ENCODE results near the gene TRNAU1AP. TPM values are rescaled to one million over a fixed set of nuclear protein-coding genes. Genes with fewer than 3 reads are reported as not detected.
"Not testable (repeated sequence)": the region's sequence is repeated elsewhere in the genome, so short reads cannot be mapped to it uniquely, and the experiment has no call there.

Gene TRNAU1AP
- total and polyA plus RNA-seq, 2 donors (not counting 1 experiment from before 2014, with no cell fraction given), result 25.1 to 31.7 TPM

DNA sequence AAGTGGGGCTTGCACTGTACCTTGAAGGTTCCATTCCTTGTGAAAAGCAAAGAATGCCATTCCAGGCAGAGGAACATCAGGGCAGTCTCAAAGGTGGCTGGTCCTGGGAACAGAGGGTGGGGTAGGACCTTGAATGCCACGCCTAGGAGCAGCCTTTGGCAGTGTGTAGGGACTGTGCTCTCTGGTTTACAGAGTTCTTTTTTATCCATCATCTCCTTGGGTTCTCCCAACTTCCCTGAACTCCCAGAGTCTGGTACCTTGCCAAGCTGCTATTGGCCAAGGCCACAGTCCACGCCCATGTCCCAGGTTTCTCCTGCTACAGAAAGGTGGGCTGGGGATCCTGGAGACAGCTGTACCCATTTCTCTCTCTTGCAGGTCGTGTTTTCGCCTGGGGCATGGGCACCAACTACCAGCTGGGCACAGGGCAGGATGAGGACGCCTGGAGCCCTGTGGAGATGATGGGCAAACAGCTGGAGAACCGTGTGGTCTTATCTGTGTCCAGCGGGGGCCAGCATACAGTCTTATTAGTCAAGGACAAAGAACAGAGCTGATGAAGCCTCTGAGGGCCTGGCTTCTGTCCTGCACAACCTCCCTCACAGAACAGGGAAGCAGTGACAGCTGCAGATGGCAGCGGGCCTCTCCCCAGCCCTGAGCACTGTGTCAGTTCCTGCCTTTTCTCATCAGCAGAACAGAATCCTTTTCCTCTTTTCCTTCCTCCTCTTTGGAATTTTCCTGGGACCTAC lies 15.3 kb upstream of the TRNAU1AP start:
- H4K20me1 ChIP-seq (ENCODE audit: control insufficient read depth, extremely low read depth, insufficient read depth, low read length), result no peaks in the 10 kb centered on the region
- no peak overlapping the region for H3K4me3 ChIP-seq (replicated peaks in 1 of 4; ENCODE audit: control extremely low read depth in 1 of 4, insufficient read depth in 1 of 4, low read depth in 3 of 4, low read length in 4 of 4)
- no peaks in the 10 kb centered on the region for H3K27me3 ChIP-seq (ENCODE audit: control insufficient read depth, insufficient read depth, low read length)
- no peaks in the 10 kb centered on the region for H3K9me3 ChIP-seq (ENCODE audit: control insufficient read depth, insufficient read depth, low read depth, low read length)
- no peaks in the 10 kb centered on the region for H3K4me1 ChIP-seq (ENCODE audit: control insufficient read depth, extremely low read depth, insufficient read depth, low read length)
- H3K36me3 ChIP-seq (ENCODE audit: control insufficient read depth, insufficient read depth, low read length), result peaks cover 23% of the 10 kb centered on the region
- no peaks in the 10 kb centered on the region for H3K79me2 ChIP-seq (ENCODE audit: control insufficient read depth, insufficient read depth, low read length)
- TF ChIP-seq, protein P1, sequence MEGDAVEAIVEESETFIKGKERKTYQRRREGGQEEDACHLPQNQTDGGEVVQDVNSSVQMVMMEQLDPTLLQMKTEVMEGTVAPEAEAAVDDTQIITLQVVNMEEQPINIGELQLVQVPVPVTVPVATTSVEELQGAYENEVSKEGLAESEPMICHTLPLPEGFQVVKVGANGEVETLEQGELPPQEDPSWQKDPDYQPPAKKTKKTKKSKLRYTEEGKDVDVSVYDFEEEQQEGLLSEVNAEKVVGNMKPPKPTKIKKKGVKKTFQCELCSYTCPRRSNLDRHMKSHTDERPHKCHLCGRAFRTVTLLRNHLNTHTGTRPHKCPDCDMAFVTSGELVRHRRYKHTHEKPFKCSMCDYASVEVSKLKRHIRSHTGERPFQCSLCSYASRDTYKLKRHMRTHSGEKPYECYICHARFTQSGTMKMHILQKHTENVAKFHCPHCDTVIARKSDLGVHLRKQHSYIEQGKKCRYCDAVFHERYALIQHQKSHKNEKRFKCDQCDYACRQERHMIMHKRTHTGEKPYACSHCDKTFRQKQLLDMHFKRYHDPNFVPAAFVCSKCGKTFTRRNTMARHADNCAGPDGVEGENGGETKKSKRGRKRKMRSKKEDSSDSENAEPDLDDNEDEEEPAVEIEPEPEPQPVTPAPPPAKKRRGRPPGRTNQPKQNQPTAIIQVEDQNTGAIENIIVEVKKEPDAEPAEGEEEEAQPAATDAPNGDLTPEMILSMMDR (conservative IDR thresholded peaks at IDR 0.05 in 1 of 2, IDR thresholded peaks at IDR 0.05 in 1 of 2; ENCODE audit: low read depth in 1 of 2, low read length in 2 of 2), result no peak
- no peak for TF ChIP-seq EZH2 (IDR thresholded peaks at IDR 0.05; ENCODE audit: low read length, missing control alignments)
- no peak overlapping the region for H3K27ac ChIP-seq (ENCODE audit: insufficient read depth, low read length)
- DNase-seq (ENCODE audit: low read depth in 2 of 2), result no peak
- no peak overlapping the region for H3K4me2 ChIP-seq (ENCODE audit: extremely low read depth, insufficient read depth, low read length)
- no peak overlapping the region for H2AFZ ChIP-seq (ENCODE audit: low read length)
- H3K9ac ChIP-seq (ENCODE audit: insufficient read depth, low read length), result no peak overlapping the region

DNA sequence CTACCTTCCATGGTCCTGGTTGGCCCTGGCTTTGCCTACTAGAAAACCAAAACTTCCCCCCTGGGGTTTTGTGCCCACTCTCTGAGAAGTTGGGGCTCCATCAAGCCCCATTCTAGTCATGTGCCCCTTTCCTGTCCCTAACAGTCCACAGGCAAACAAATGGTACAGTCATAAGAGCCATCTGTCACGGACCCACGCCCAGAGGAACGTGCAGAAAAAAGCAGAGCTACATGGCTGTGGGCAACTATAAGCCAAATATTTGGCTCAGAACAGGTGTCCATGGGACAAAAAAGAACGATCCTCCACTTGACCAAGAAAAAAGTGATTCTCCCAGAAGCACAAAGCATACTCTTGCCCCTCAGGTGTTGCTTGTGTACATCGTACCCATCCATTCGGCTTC lies 14.6 kb upstream of the TRNAU1AP start:
- H3K36me3 ChIP-seq (ENCODE audit: control insufficient read depth, insufficient read depth, low read length), result peaks cover 23% of the 10 kb centered on the region
- TF ChIP-seq, protein P1 (conservative IDR thresholded peaks at IDR 0.05 in 1 of 2, IDR thresholded peaks at IDR 0.05 in 1 of 2; ENCODE audit: low read depth in 1 of 2, low read length in 2 of 2), result no peak
- no peak for TF ChIP-seq EZH2 (IDR thresholded peaks at IDR 0.05; ENCODE audit: low read length, missing control alignments)
- H3K27ac ChIP-seq (ENCODE audit: insufficient read depth, low read length), result no peak overlapping the region
- H3K79me2 ChIP-seq (ENCODE audit: control insufficient read depth, insufficient read depth, low read length), result no peaks in the 10 kb centered on the region
- no peak for DNase-seq (ENCODE audit: low read depth in 2 of 2)
- H3K4me2 ChIP-seq (ENCODE audit: extremely low read depth, insufficient read depth, low read length), result no peak overlapping the region
- H3K27me3 ChIP-seq (ENCODE audit: control insufficient read depth, insufficient read depth, low read length), result no peaks in the 10 kb centered on the region
- H3K9me3 ChIP-seq (ENCODE audit: control insufficient read depth, insufficient read depth, low read depth, low read length), result no peaks in the 10 kb centered on the region
- H4K20me1 ChIP-seq (ENCODE audit: control insufficient read depth, extremely low read depth, insufficient read depth, low read length), result no peaks in the 10 kb centered on the region
- H3K4me1 ChIP-seq (ENCODE audit: control insufficient read depth, extremely low read depth, insufficient read depth, low read length), result no peaks in the 10 kb centered on the region
- no peak overlapping the region for H3K4me3 ChIP-seq (replicated peaks in 1 of 4; ENCODE audit: control extremely low read depth in 1 of 4, insufficient read depth in 1 of 4, low read depth in 3 of 4, low read length in 4 of 4)
- no peak overlapping the region for H2AFZ ChIP-seq (ENCODE audit: low read length)
- no peak overlapping the region for H3K9ac ChIP-seq (ENCODE audit: insufficient read depth, low read length)

DNA sequence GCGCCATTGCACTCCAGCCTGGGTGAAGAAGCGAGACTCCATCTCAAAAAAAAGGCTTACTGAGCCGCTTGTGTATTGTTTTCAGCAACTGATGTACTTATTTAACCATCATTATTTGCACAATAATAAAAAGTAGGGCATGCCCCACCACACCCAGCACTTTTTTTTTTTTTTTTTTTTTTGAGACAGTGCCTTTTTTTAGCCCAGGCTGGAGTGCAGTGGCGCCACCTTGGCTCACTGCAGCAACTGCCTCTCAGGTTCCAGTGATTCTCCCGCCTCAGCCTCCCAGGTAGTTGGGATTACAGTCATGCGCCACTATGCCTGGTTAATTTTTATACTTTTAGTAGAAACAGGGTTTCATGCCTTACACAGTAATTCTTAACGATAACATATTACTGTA lies 12.2 kb upstream of the TRNAU1AP start:
- Histone ChIP-seq H3K4me3 (replicated peaks in 1 of 4; ENCODE audit: control extremely low read depth in 1 of 4, insufficient read depth in 1 of 4, low read depth in 3 of 4, low read length in 4 of 4) (no peak overlapping the region), H2AFZ (ENCODE audit: low read length) (no peak overlapping the region), H3K27ac (ENCODE audit: insufficient read depth, low read length) (no peak overlapping the region), H4K20me1 (ENCODE audit: control insufficient read depth, extremely low read depth, insufficient read depth, low read length) (no peaks in the 10 kb centered on the region), H3K9ac (ENCODE audit: insufficient read depth, low read length) (no peak overlapping the region), H3K9me3 (ENCODE audit: control insufficient read depth, insufficient read depth, low read depth, low read length) (no peaks in the 10 kb centered on the region), H3K27me3 (ENCODE audit: control insufficient read depth, insufficient read depth, low read length) (no peaks in the 10 kb centered on the region), H3K4me1 (ENCODE audit: control insufficient read depth, extremely low read depth, insufficient read depth, low read length) (no peaks in the 10 kb centered on the region), H3K4me2 (ENCODE audit: extremely low read depth, insufficient read depth, low read length) (no peak overlapping the region), H3K79me2 (ENCODE audit: control insufficient read depth, insufficient read depth, low read length) (no peaks in the 10 kb centered on the region), H3K36me3 (ENCODE audit: control insufficient read depth, insufficient read depth, low read length) (peaks cover 17% of the 10 kb centered on the region)
- TF ChIP-seq EZH2 (IDR thresholded peaks at IDR 0.05; ENCODE audit: low read length, missing control alignments), result no peak
- TF ChIP-seq, protein P1 (conservative IDR thresholded peaks at IDR 0.05 in 1 of 2, IDR thresholded peaks at IDR 0.05 in 1 of 2; ENCODE audit: low read depth in 1 of 2, low read length in 2 of 2), result peak; percentile 3 to 21
- no peak for DNase-seq (ENCODE audit: low read depth in 2 of 2)

DNA sequence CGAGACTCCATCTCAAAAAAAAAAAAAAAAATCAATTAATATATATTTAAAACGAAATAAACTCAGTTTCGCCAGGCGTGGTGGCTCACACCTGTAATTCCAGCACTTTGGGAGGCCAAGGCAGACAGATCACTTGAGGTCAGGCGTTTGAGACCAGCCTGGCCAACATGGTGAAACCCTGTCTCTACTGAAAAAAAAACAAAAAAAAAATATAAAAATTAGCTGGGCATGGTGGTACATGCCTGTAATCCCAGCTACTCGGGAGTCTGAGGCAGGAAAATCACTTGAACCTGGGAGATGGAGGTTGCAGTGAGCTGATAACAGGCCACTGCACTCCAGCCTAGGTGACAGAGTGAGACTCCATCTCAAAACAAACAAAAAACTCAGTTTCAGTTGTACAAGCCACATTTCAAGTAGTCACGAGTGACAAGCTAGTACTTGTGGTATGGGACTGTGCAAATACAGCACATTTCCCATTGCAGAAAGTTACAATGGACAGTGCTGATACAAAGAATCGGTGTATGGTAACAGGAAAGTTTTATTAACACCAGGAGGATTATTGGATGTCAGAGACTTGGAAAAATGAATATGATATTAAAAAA lies 11.4 kb upstream of the TRNAU1AP start:
- peaks cover 11% of the 10 kb centered on the region for H3K36me3 ChIP-seq (ENCODE audit: control insufficient read depth, insufficient read depth, low read length)
- H3K4me2 ChIP-seq (ENCODE audit: extremely low read depth, insufficient read depth, low read length); H3K9me3 ChIP-seq (ENCODE audit: control insufficient read depth, insufficient read depth, low read depth, low read length); DNase-seq (ENCODE audit: low read depth in 2 of 2); H3K27me3 ChIP-seq (ENCODE audit: control insufficient read depth, insufficient read depth, low read length); H3K79me2 ChIP-seq (ENCODE audit: control insufficient read depth, insufficient read depth, low read length); H3K4me1 ChIP-seq (ENCODE audit: control insufficient read depth, extremely low read depth, insufficient read depth, low read length); H2AFZ ChIP-seq (ENCODE audit: low read length); H3K4me3 ChIP-seq (replicated peaks in 1 of 4; ENCODE audit: control extremely low read depth in 1 of 4, insufficient read depth in 1 of 4, low read depth in 3 of 4, low read length in 4 of 4); H3K9ac ChIP-seq (ENCODE audit: insufficient read depth, low read length); H3K27ac ChIP-seq (ENCODE audit: insufficient read depth, low read length); H4K20me1 ChIP-seq (ENCODE audit: control insufficient read depth, extremely low read depth, insufficient read depth, low read length): not testable (repeated sequence)

All from fibroblast of lung (primary cell).